NCI-H2196 treated with DMSO at 0.1 percent for 48 hours (cell line): ENCODE measurements around the gene OR10D3.
"Not testable (repeated sequence)": the region's sequence is repeated elsewhere in the genome, so short reads cannot be mapped to it uniquely, and the experiment has no call there.

Source experiments
- DNase-seq: peaks from one replicate; lab custom pipeline; 2025; ENCODE audit not compliant: unreplicated experiment; lab: John Stamatoyannopoulos, UW

OR10D3 gene

GRCh38 chr11:124194293-124195188 lies 11.4 kb downstream of the OR10D3 start:
- no peak for DNase-seq

GRCh38 chr11:124195189-124195734 lies 12.1 kb downstream of the OR10D3 start:
- DNase-seq = peak; percentile 31

- no peak for DNase-seq
Measured at GRCh38 chr11:124197999-124198398, 14.9 kb downstream of the OR10D3 start.

- no peak for DNase-seq
Measured at GRCh38 chr11:124198897-124199296, 15.8 kb downstream of the OR10D3 start.

- no peak for DNase-seq
Measured at GRCh38 chr11:124199702-124200101, 16.6 kb downstream of the OR10D3 start.

GRCh38 chr11:124200671-124201070 lies 17.5 kb downstream of the OR10D3 start:
- no peak for DNase-seq

- no peak for DNase-seq
Measured at GRCh38 chr11:124202951-124203350, 19.8 kb downstream of the OR10D3 start.

GRCh38 chr11:124204008-124204407 lies 20.9 kb downstream of the OR10D3 start:
- DNase-seq = no peak

GRCh38 chr11:124207102-124207792 lies 24.1 kb downstream of the OR10D3 start:
- no peak for DNase-seq

- no peak for DNase-seq
Measured at GRCh38 chr11:124209824-124210357, 26.7 kb downstream of the OR10D3 start.

- DNase-seq = no peak
Measured at GRCh38 chr11:124210421-124210820, 27.3 kb downstream of the OR10D3 start.

GRCh38 chr11:124211321-124211720 lies 28.2 kb downstream of the OR10D3 start:
- DNase-seq = no peak

- DNase-seq = no peak
Measured at GRCh38 chr11:124214027-124214426, 30.9 kb downstream of the OR10D3 start.

- no peak for DNase-seq
Measured at GRCh38 chr11:124219126-124219525, 36.0 kb downstream of the OR10D3 start.

- DNase-seq = no peak
Measured at GRCh38 chr11:124222407-124222806, 39.3 kb downstream of the OR10D3 start.

GRCh38 chr11:124224618-124225423 lies 41.7 kb downstream of the OR10D3 start:
- not testable (repeated sequence) for DNase-seq

GRCh38 chr11:124225471-124225870 lies 42.3 kb downstream of the OR10D3 start:
- no peak for DNase-seq

GRCh38 chr11:124233376-124233775 lies 50.2 kb downstream of the OR10D3 start:
- no peak for DNase-seq
